GM12892 (cell line): ENCODE measurements around the gene JAK1.

Experiments
- POLR2A ChIP-seq: IDR thresholded peaks from 2 replicates; pipeline ENCODE4 v1.6.1; 2011; ENCODE audit warnings: low read depth, low read length, control low read depth
- POLR2AphosphoS5 ChIP-seq: IDR thresholded peaks from 2 replicates; pipeline ENCODE4 v1.6.1; 2011; ENCODE audit warnings: low read depth, low read length, control low read depth
- TAF1 ChIP-seq: IDR thresholded peaks from 2 replicates; pipeline ENCODE4 v1.6.1; 2011; ENCODE audit warnings: low read depth, mild to moderate bottlenecking, control low read depth, low read length, borderline replicate concordance

GRCh38 chr1:64893921-64894320, 72.4 kb downstream of the JAK1 start:
- TF ChIP-seq POLR2AphosphoS5 (no peak), TAF1 (no peak), POLR2A (no peak)
